Lower leg skin (tissue), 3 donors: ENCODE measurements around the gene CPT1A.

Experiments
- CTCF ChIP-seq, 3 donors: fragments of 450-650 bp; IDR thresholded peaks; one replicate each; pipeline ENCODE4 v1.5.1; 2016; ENCODE audit warnings: antibody characterized with exemption in 3 of 3, mild to moderate bottlenecking in 3 of 3, moderate library complexity in 2 of 3
- POLR2A ChIP-seq, 2 donors: fragments of 450-650 bp; IDR thresholded peaks; one replicate each; pipeline ENCODE4 v1.6.1; 2016 to 2017; ENCODE audit warnings: antibody characterized with exemption in 2 of 2, mild to moderate bottlenecking in 1 of 2, moderate library complexity in 1 of 2

GRCh38 chr11:68782711-68783110 lies 59.0 kb downstream of the CPT1A start:
- no peak for TF ChIP-seq CTCF (IDR thresholded peaks at IDR 0.05)
- TF ChIP-seq POLR2A (IDR thresholded peaks at IDR 0.05) = no peak
